Mesodermal cell (in vitro differentiated cells): ENCODE results near the gene CSNK1G1.

Experiments
- H3K27ac ChIP-seq: 2 replicates; pipeline ENCODE4 v1.7.0; 2013; ENCODE audit warnings: mild to moderate bottlenecking, low read depth, low read length, moderate library complexity; ENCODE audit not compliant: severe bottlenecking
- H3K36me3 ChIP-seq: 2 replicates; pipeline ENCODE4 v1.7.1; 2013; ENCODE audit warnings: mild to moderate bottlenecking, low read length, moderate library complexity; ENCODE audit not compliant: control insufficient read depth, insufficient read depth
- H3K4me1 ChIP-seq: one replicate; pipeline ENCODE4 v1.7.1; 2013; ENCODE audit warnings: mild to moderate bottlenecking, low read length; ENCODE audit not compliant: insufficient read depth, control insufficient read depth, poor library complexity, severe bottlenecking
- H3K4me3 ChIP-seq: 2 replicates; pipeline ENCODE4 v1.7.0; 2013; ENCODE audit warnings: low read length, control low read depth, mild to moderate bottlenecking; ENCODE audit not compliant: insufficient read depth, poor library complexity, severe bottlenecking; ENCODE audit errors: extremely low read depth
- H3K9me3 ChIP-seq: 2 replicates; pipeline ENCODE4 v1.7.1; 2013; ENCODE audit warnings: mild to moderate bottlenecking, low read length, moderate library complexity; ENCODE audit not compliant: control insufficient read depth
- WGBS, 2 experiments: methylation state at CpG; one replicate each; pipeline ENCODE4 v1.1.5; 2013; ENCODE audit warnings: missing lambda C conversion rate in 2 of 2; ENCODE audit not compliant: insufficient coverage in 2 of 2; 5-methylcytosine and 5-hydroxymethylcytosine counted together

Gene CSNK1G1

DNA sequence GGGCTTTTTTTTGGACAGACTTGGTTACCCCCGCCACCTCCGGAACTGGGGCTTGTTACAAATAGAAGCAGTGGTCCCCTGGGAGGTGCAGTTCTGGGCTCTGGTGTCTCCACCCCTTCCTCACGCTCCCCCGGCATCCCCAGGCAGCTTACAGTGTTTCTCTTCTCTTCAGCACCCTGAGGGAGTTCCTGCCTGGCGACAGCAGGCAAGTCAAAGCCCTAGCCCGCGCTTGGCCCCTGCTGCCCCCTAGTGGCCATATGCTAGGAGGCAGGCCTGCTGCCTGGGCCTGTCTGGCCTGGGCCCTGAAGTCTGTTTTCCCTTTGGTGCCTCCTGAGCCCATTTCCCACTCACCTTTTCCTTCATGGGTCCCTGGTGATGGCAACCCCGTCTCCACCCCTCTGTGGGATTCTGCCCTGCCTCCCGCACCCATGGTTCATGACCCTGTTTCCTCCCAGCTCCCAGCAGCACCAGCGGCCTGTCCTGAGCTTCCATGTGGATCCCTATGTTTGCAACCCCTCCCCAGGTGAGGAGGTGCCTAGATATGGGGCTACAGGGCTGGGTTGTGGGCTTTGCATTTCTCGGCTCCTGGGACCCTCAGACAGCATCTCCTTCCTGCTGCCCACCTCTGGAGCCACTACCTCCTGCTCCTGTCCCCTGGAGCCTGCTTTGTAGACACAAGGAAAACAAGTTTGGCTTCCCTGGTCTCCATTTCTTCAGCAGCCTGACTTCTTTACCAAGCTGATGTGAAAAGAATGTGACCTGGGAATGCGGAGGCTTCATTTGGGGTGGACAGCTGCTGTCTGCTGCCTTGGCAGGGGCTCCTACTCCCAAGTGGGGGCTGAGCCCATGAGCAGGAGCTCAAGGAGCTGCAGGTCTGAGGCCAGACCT lies 202.2 kb downstream of the CSNK1G1 start:
- peaks cover 9% of the 10 kb centered on the region for H3K4me1 ChIP-seq
- H3K9me3 ChIP-seq, result no peaks in the 10 kb centered on the region
- H3K27ac ChIP-seq, result peak overlapping the region; percentile 37
- H3K36me3 ChIP-seq, result peaks cover 39% of the 10 kb centered on the region
- no peak overlapping the region for H3K4me3 ChIP-seq
- WGBS, 2 experiments, result 27 to 36% methylated on average over 9 to 10 of the region's 12 CpGs

DNA sequence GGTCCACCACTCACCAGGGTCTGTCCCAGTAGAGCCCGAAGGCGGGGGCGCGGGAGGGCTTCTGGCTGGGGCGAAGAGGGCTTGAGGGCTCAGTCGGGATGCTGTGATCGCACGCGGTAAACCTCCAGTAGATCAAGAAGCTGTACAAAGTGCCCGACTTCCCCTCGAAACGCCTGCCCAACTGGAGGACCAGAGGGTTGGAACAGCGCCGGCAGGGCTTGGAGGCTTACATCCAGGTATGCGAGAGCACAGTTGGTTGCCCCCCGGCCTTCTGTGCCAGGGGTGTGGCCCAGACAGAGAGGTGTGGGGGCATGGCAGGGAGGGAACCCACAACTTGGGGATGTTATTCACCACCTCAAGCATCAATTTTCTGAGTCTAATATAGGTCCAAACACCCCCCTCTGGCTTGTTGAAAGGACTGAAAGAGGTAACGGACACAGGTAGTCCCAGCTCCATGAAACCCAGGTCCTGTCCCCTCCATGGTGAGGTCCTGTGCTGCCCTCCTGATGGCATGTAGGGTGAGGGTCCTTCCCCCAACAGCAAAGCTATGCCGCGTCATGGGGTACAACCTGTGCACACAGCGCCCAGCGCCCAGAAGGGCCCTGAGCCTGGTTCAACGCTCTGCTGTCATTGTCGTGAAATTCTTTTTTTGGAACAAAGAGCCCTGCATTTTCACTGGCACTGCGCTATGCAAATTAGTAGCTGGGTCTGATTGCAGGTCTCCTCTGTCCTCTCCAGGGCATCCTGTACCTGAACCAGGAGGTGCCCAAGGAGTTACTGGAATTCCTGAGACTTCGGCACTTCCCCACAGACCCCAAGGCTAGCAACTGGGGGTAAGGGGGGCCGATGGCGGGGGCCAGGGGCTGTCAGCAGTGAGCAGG lies 203.2 kb downstream of the CSNK1G1 start:
- WGBS, 2 experiments, result 39 to 48% methylated on average over 22 to 25 of the region's 27 CpGs
- Histone ChIP-seq H3K9me3 (no peaks in the 10 kb centered on the region), H3K27ac (no peak overlapping the region), H3K36me3 (peaks cover 29% of the 10 kb centered on the region), H3K4me1 (peaks cover 9% of the 10 kb centered on the region), H3K4me3 (peak overlapping the region; percentile 48)

DNA sequence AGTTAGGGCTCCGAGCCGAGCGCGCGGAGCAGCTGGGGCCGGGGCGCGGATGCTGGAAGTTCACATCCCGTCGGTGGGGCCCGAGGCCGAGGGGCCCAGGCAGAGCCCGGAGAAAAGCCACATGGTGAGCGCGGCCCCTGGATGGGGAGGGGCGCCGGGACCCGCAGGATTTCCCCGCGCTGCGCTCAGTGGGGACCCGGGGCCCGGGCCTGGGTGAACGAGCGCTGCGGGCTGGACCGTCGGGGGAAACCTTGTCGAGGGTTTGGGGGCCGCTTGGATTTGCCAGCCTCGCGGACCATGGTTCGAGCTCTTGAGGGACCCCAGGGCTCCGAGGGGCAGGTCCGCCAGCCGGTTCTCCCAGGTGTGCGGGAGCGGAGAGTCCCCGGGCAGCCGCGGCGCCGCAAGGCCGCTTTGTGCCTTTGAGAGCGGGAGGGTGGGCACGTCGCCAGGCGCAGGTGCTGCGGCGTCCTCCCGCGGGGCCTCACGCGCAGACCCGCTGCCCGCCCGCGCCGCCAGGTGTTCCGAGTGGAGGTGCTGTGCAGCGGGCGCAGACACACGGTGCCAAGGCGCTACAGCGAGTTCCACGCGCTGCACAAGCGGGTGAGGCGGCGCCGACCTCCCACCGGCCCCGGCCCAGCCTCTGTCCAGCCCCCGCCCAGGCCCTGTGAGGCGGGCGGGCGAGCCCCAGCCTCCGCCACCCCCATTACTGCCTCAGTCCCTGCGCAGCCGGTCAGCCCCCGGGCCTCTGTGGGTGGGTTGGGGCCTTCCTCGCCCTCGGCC lies 204.1 kb downstream of the CSNK1G1 start, which contains the start of gene SNX22:
Gene SNX22, plus strand, starts transcription at position 5 of the 780 bp plus-strand sequence. Its CDS starts 45 bp downstream, at position 50.
- WGBS, 2 experiments, result 1 to 2% methylated on average over 69 to 75 of the region's 83 CpGs
- Histone ChIP-seq H3K4me3 (peak within 1 kb of the TSS; percentile 48), H3K36me3 (peaks cover 21% of the 10 kb centered on the region), H3K27ac (no peak within 1 kb of the TSS), H3K4me1 (peaks cover 9% of the 10 kb centered on the region), H3K9me3 (no peaks in the 10 kb centered on the region)

DNA sequence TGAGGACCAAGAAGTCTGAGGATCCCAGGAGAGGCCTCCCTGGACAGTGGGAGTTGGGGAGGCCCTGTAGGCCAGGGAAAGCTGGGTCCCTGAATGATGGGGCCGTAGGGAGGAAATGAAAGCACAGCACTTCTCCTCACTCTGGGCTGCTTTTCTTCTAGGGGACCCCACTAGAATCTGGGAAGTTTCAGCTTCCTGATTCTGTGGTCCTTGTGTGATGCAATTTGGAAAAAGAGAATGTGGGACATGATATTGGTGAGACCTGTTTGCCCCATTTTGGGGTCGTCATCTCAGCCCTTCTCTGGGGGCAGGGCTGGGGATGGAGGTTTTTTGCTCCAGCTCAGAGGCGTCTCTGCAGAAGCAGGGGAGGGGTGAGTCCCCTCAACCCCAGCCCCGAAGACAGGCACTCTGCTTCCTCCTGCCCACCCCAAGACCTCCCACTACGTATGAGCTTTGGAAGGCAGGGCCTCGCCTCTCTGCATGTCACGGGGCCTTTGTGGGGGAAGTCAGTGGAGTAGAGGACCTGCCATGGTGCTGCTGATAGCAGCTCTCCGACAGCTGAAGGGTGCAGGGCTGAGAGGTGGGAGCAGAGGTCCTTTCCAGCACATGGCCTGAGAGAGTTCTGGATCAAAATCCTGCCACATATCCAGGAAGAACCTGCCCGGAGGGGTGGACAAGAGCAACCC lies 205.9 kb downstream of the CSNK1G1 start:
- Histone ChIP-seq H3K4me3 (no peak overlapping the region), H3K27ac (no peak overlapping the region), H3K9me3 (no peaks in the 10 kb centered on the region), H3K36me3 (peaks cover 2% of the 10 kb centered on the region), H3K4me1 (peaks cover 9% of the 10 kb centered on the region)
- WGBS, 2 experiments, result 88 to 93% methylated on average over 4 to 6 of the region's 9 CpGs

DNA sequence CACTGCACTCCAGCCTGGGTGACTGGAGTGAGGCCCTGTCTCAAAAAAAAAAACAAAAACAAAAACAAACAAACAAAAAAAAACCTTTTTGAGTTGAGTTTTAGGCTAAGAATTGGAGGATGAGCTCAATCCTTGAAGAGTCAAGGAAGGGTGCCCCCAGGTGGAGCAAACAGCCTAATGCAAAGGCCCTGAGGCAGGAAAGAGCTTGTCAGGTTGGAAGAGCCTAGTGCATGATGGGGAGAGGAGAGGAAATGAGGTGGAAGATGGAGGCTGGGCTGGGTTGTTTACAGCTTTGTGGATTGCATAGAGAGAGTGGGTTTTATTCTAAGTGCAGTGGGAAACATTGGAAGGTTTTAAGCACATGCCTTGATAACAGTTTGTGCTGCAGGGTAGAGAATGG lies 206.5 kb downstream of the CSNK1G1 start:
- H3K36me3 ChIP-seq, result peaks cover 5% of the 10 kb centered on the region
- H3K4me3 ChIP-seq, result no peak overlapping the region
- peaks cover 9% of the 10 kb centered on the region for H3K4me1 ChIP-seq
- H3K9me3 ChIP-seq, result no peaks in the 10 kb centered on the region
- H3K27ac ChIP-seq, result no peak overlapping the region

DNA sequence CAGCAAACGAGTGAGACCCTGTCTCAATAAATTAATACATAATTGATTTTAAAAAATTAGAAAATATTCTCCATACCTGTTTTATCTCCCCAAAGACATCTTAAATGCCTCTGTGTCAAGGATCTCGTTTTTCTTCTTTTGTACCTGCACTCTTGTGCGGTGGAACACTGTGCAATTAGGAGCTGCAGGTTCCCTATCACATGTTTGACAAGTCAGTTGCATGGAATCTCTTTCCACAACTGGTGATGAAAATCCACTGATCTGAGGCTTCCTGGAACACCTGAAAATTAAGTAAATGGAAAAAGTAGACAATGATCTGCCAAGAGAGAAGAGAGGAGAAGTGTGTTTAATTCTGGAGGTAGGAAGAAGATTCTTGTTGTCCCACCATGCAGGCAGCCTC lies 207.4 kb downstream of the CSNK1G1 start:
- no peak overlapping the region for H3K27ac ChIP-seq
- WGBS, 2 experiments, result 88 to 92% methylated on average over 2 of the region's 3 CpGs

DNA sequence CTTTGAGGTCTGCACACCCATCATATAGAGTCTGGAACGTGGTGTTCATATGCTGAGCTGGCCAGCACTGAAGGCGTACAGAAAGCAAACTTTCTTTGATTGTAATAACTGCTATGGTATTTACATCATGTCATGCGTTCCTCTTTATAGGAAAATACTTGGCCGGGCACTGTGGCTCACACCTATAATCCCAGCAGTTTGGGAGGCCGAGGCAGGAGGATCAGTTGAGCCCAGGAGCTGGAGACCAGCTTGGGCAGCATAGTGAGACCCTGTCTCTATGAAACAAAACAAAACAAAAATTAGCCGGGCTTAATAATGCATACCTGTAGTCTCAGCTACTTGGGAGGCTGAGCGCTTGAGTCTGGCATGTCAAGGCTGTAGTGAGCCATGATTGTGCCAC lies 207.8 kb downstream of the CSNK1G1 start:
- Histone ChIP-seq H3K9me3 (no peaks in the 10 kb centered on the region), H3K4me1 (peaks cover 6% of the 10 kb centered on the region), H3K27ac (no peak overlapping the region), H3K36me3 (peaks cover 12% of the 10 kb centered on the region), H3K4me3 (no peak overlapping the region)
- 97 to 98% methylated on average over 5 of the region's 7 CpGs for WGBS, 2 experiments

More for the DNA sequence above, 207.4 kb downstream of the CSNK1G1 start:
- no peak overlapping the region for H3K4me3 ChIP-seq
- H3K9me3 ChIP-seq, result no peaks in the 10 kb centered on the region
- peaks cover 9% of the 10 kb centered on the region for H3K4me1 ChIP-seq
- H3K36me3 ChIP-seq, result peaks cover 8% of the 10 kb centered on the region

DNA sequence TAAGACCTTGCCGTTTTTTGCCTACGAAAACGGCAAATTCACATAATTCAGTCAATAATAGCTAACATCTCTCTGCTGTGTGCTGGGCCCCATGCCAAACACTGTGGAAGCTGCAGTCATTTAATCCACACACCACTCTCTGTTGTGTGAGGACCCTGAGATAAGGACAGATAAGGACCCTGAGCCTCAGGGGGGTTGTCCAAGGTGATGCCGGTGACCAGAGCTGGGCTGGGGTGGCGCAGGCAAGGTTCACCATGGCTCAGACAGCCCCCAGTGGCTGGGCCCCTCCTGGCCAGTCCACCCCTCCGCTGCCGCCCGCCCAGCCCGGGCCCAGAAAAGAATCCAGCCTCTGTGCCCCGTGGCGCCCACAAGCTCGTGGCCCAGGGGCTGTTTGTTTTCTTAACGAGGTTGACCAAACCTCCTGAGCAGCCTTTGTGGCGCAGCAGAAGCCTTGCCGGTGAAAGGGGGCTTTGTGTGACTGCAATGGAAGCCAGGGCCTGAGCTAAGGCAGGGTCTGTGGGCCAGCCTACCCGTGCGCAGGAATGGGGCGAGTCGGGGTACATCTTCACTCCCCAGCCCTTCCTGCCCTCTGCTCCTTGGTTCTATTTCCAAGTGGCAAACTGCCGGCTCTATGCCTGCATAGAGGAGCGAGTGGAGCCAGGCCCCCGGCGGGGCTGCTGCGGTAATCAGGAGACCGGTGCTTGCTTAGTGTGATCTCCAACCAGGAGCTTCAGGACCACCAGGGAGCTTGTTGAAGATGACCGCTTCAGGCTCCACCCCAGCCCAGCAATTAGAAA lies 208.9 kb downstream of the CSNK1G1 start:
- H3K4me3 ChIP-seq, result no peak overlapping the region
- H3K4me1 ChIP-seq, result peaks cover 3% of the 10 kb centered on the region
- H3K36me3 ChIP-seq, result peaks cover 21% of the 10 kb centered on the region
- no peaks in the 10 kb centered on the region for H3K9me3 ChIP-seq
- WGBS, 2 experiments, result 90 to 93% methylated on average over 24 to 26 of the region's 26 CpGs
- no peak overlapping the region for H3K27ac ChIP-seq

DNA sequence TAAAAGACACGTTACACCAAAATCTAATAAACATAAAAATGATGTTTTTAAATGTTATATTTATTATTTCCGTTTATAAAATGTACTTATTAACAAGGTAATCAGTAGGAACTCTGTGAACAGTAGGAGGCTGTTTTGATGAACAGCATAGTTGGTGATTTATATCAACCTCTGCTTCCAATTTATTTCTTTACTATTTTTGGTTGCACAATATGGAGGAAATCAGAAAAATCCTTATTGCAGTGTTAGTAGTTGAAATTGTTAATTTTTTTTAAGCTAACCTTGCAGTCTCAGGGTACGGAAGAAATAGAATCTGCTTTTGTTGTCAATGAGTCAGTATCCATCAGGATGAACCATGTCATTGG lies 209.5 kb downstream of the CSNK1G1 start:
- no peak overlapping the region for H3K4me3 ChIP-seq
- H3K36me3 ChIP-seq, result peaks cover 25% of the 10 kb centered on the region
- no peak overlapping the region for H3K27ac ChIP-seq
- no peaks in the 10 kb centered on the region for H3K9me3 ChIP-seq
- WGBS, 2 experiments, result 100% methylated on average over 1 of the region's 3 CpGs
- H3K4me1 ChIP-seq, result peaks cover 3% of the 10 kb centered on the region
